ENCODE measurements around the gene MTPN. TPM values are rescaled to one million over a fixed set of nuclear protein-coding genes. Genes with fewer than 3 reads are reported as not detected.

MTPN gene
- polyA plus RNA-seq, 1 experiment, result 99.4 TPM

GRCh38 chr7:135946289-135947055 is 30.7 kb downstream of the MTPN start:
- CTCF ChIA-PET, result no interaction called here
- POLR2A ChIA-PET, result no interaction called here
- DNase-seq (ENCODE audit: low read depth), result no peak
- Histone ChIP-seq H3K36me3 (ENCODE audit: control insufficient read depth, insufficient read depth, low read length) (peaks cover 2% of the 10 kb centered on the region), H3K4me3 (ENCODE audit: low read depth, low read length) (no peak overlapping the region), H3K27me3 (ENCODE audit: control insufficient read depth, insufficient read depth, low read length) (no peaks in the 10 kb centered on the region)
- TF ChIP-seq CTCF (IDR thresholded peaks at IDR 0.05; ENCODE audit: insufficient read depth, low read depth, low read length), result no peak

GRCh38 chr7:135944753-135945152 is 32.4 kb downstream of the MTPN start:
- POLR2A ChIA-PET, result no interaction called here
- H3K27me3 ChIP-seq (ENCODE audit: control insufficient read depth, insufficient read depth, low read length), result no peaks in the 10 kb centered on the region
- no peak for TF ChIP-seq CTCF (IDR thresholded peaks at IDR 0.05; ENCODE audit: insufficient read depth, low read depth, low read length)
- CTCF ChIA-PET, result interaction anchor here (0.6 kb wide), 1 partner anchor 463 kb away, joined by 3 read pairs; no protein-coding TSS in a partner anchor
- no peaks in the 10 kb centered on the region; the same call in 1 of the 2 replicates for H3K36me3 ChIP-seq (ENCODE audit: control insufficient read depth, insufficient read depth, low read length)
- no peak overlapping the region for H3K4me3 ChIP-seq (ENCODE audit: low read depth, low read length)
- no peak for DNase-seq (ENCODE audit: low read depth)

- CTCF ChIA-PET, result interaction anchor here (1.0 kb wide), 1 partner anchor 268 kb away, joined by 3 read pairs; no protein-coding TSS in a partner anchor
- Histone ChIP-seq H3K36me3 (ENCODE audit: control insufficient read depth, insufficient read depth, low read length) (no peaks in the 10 kb centered on the region; the same call in 1 of the 2 replicates), H3K27me3 (ENCODE audit: control insufficient read depth, insufficient read depth, low read length) (no peaks in the 10 kb centered on the region), H3K4me3 (ENCODE audit: low read depth, low read length) (no peak overlapping the region)
- DNase-seq (ENCODE audit: low read depth), result no peak
- POLR2A ChIA-PET, result no interaction called here
- TF ChIP-seq CTCF (IDR thresholded peaks at IDR 0.05; ENCODE audit: insufficient read depth, low read depth, low read length), result no peak
Measured at GRCh38 chr7:135943134-135943879, 33.9 kb downstream of the MTPN start.

- no peaks in the 10 kb centered on the region for H3K27me3 ChIP-seq (ENCODE audit: control insufficient read depth, insufficient read depth, low read length)
- ChIA-PET POLR2A (no interaction called here), CTCF (interaction anchor here (1.0 to 1.5 kb wide), 2 partner anchors 12 to 267 kb away, joined by 3 read pairs; no protein-coding TSS in a partner anchor)
- H3K4me3 ChIP-seq (ENCODE audit: low read depth, low read length), result no peak overlapping the region
- no peak for DNase-seq (ENCODE audit: low read depth)
- no peaks in the 10 kb centered on the region; the same call in 1 of the 2 replicates for H3K36me3 ChIP-seq (ENCODE audit: control insufficient read depth, insufficient read depth, low read length)
- TF ChIP-seq CTCF (IDR thresholded peaks at IDR 0.05; ENCODE audit: insufficient read depth, low read depth, low read length), result no peak
Measured at GRCh38 chr7:135942614-135943013, 34.5 kb downstream of the MTPN start.

All from BJ (cell line).